ENCODE data around the gene MYO5B. TPM values are rescaled to one million over a fixed set of nuclear protein-coding genes. Genes with fewer than 3 reads are reported as not detected.

MYO5B gene
- total RNA-seq, 4 donors from 2014 or later = 0.29 to 14.7 (median 1.2) TPM

GRCh38 chr18:49878567-49879270 lies 316.2 kb downstream of the MYO5B start:
- H3K9me3 ChIP-seq = no peaks in the 10 kb centered on the region

DNA sequence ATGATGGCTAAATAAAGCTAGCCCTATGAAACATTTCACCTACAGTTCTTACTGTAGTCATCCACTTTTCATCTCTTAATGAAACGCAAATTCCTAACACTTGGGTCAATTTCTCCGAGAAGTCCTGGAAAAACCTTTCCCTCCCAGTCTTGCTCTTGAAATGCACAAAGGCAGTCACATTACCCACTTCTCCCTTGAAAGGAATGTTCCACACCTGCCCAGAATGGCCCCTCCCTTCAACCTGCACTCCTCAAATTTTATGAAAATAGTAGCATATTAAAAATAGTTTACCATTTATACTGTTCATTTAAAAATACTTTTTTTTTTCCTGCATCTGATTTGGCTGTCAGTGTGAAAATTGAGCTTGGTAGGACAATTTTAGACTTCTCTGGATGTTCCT lies 316.9 kb downstream of the MYO5B start:
- intact Hi-C loops (cut with DNase I; ENCODE audit: low total_unique reads) = no loop called here
- no peak overlapping the region for H3K27ac ChIP-seq

More at GRCh38 chr18:49878567-49879270, 316.2 kb downstream of the MYO5B start:
- no peaks in the 10 kb centered on the region for H3K27me3 ChIP-seq
- no peak overlapping the region for H3K4me3 ChIP-seq
- no peak overlapping the region for H3K27ac ChIP-seq
- no peak for DNase-seq
- TF ChIP-seq, protein P1, sequence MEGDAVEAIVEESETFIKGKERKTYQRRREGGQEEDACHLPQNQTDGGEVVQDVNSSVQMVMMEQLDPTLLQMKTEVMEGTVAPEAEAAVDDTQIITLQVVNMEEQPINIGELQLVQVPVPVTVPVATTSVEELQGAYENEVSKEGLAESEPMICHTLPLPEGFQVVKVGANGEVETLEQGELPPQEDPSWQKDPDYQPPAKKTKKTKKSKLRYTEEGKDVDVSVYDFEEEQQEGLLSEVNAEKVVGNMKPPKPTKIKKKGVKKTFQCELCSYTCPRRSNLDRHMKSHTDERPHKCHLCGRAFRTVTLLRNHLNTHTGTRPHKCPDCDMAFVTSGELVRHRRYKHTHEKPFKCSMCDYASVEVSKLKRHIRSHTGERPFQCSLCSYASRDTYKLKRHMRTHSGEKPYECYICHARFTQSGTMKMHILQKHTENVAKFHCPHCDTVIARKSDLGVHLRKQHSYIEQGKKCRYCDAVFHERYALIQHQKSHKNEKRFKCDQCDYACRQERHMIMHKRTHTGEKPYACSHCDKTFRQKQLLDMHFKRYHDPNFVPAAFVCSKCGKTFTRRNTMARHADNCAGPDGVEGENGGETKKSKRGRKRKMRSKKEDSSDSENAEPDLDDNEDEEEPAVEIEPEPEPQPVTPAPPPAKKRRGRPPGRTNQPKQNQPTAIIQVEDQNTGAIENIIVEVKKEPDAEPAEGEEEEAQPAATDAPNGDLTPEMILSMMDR (IDR thresholded peaks at IDR 0.05) = no peak
- TF ChIP-seq POLR2A (IDR thresholded peaks at IDR 0.05) = no peak
- H3K4me1 ChIP-seq = no peaks in the 10 kb centered on the region
- H3K36me3 ChIP-seq = no peaks in the 10 kb centered on the region
- intact Hi-C loops (cut with DNase I; ENCODE audit: low total_unique reads) = no loop called here

GRCh38 chr18:49876536-49876935 lies 318.4 kb downstream of the MYO5B start:
- no peak overlapping the region for H3K4me3 ChIP-seq
- intact Hi-C loops (cut with DNase I; ENCODE audit: low total_unique reads) = no loop called here
- TF ChIP-seq POLR2A (IDR thresholded peaks at IDR 0.05) = no peak
- TF ChIP-seq, protein P1 (IDR thresholded peaks at IDR 0.05) = no peak
- H3K27ac ChIP-seq = no peak overlapping the region
- H3K9me3 ChIP-seq = no peaks in the 10 kb centered on the region
- DNase-seq = no peak
- no peaks in the 10 kb centered on the region for H3K27me3 ChIP-seq
- H3K36me3 ChIP-seq = no peaks in the 10 kb centered on the region
- H3K4me1 ChIP-seq = no peaks in the 10 kb centered on the region

More for the DNA sequence above, 316.9 kb downstream of the MYO5B start:
- Histone ChIP-seq H3K36me3 (no peaks in the 10 kb centered on the region), H3K4me3 (no peak overlapping the region), H3K4me1 (no peaks in the 10 kb centered on the region), H3K27me3 (no peaks in the 10 kb centered on the region), H3K9me3 (no peaks in the 10 kb centered on the region)
- no peak for DNase-seq
- TF ChIP-seq, protein P1 (IDR thresholded peaks at IDR 0.05) = no peak
- no peak for TF ChIP-seq POLR2A (IDR thresholded peaks at IDR 0.05)

DNA sequence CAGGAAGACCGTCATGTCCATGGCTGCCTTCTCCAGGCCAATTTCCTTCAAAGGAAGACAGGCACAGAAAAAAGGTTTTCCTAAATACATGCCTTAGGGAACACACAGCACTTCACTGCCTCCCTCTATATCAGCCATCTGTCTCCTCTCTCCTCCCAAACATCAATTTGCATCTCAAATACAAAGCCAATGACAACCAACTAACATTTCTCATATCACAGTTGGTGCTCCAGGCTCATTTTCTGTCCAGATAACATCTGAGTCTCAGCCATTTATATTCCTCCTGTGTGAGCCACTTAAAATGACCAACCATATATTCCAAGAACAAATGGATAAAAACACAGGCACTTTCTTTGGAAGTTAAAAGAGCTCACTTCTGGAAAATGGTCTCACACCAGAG lies 319.2 kb downstream of the MYO5B start:
- H3K4me3 ChIP-seq = no peak overlapping the region
- no peak overlapping the region for H3K27ac ChIP-seq
- no peaks in the 10 kb centered on the region for H3K9me3 ChIP-seq
- no peaks in the 10 kb centered on the region for H3K4me1 ChIP-seq
- intact Hi-C loops (cut with DNase I; ENCODE audit: low total_unique reads) = no loop called here
- no peak for DNase-seq
- no peaks in the 10 kb centered on the region for H3K27me3 ChIP-seq
- H3K36me3 ChIP-seq = no peaks in the 10 kb centered on the region
- TF ChIP-seq, protein P1 (IDR thresholded peaks at IDR 0.05) = no peak
- no peak for TF ChIP-seq POLR2A (IDR thresholded peaks at IDR 0.05)

DNA sequence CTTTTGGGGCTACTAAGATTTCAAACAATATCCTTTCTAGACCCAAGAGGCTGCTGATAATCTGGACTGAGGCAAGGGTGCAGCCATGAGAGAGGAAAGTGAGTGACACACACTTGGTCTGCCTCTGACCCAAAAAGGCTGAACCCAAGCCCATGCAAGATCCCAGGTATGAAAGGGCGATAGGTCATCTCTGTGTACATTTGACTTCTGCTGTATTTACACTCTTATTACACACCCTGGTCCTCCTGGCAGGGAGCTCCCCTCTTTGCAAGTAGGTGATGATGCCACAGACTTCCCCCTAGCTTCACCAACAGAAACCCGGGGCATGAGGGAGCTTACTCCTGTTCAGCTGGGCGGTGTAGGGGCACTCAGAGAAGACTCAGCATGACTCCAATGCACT lies 319.8 kb downstream of the MYO5B start:
- no peaks in the 10 kb centered on the region for H3K36me3 ChIP-seq
- DNase-seq = no peak
- TF ChIP-seq POLR2A (IDR thresholded peaks at IDR 0.05) = no peak
- TF ChIP-seq, protein P1 (IDR thresholded peaks at IDR 0.05) = no peak
- H3K4me1 ChIP-seq = no peaks in the 10 kb centered on the region
- H3K27me3 ChIP-seq = no peaks in the 10 kb centered on the region
- H3K27ac ChIP-seq = no peak overlapping the region
- H3K9me3 ChIP-seq = no peaks in the 10 kb centered on the region
- intact Hi-C loops (cut with DNase I; ENCODE audit: low total_unique reads) = no loop called here
- no peak overlapping the region for H3K4me3 ChIP-seq
